Measurements from ENCODE around the gene FTCDNL1.

FTCDNL1 gene

DNA sequence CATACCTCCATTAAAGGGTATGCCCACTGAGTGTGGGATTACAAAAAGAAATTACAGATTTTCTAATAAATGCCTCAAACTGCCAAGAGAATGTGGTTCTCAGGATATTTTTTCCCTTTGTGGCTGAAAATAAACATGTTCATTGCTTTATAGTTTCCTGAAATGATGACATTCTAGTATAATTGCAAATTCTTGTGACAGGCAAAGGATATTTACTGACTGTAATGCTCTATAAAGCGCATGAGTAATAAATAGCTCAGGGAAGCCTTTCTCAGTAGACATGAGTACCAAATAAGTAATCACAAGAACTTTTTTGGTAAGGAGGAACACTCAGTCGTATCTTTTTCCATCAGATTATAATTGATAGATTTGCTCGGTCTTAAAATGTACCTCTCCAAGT, 72.3 kb downstream of the FTCDNL1 start:
- DNase-seq: no peak

DNA sequence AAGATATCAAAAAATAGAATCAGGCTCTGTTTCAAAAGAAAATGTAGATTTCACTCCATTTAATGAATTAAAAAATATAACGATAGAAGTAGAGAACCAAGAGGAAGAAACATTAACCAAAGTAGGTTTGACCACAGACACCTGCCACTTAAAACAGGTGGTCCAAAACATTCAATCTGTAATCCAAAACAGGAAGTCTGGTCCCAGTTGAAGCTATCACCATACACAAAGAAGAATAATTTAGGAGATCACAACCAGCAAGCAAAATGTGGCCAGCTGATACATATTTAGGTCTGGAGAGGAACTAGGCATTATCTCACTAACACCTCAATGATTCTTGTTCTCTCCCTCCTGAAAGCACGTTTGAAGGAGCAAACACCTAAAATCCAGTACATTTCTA, 73.1 kb downstream of the FTCDNL1 start:
- no peak for DNase-seq

DNA sequence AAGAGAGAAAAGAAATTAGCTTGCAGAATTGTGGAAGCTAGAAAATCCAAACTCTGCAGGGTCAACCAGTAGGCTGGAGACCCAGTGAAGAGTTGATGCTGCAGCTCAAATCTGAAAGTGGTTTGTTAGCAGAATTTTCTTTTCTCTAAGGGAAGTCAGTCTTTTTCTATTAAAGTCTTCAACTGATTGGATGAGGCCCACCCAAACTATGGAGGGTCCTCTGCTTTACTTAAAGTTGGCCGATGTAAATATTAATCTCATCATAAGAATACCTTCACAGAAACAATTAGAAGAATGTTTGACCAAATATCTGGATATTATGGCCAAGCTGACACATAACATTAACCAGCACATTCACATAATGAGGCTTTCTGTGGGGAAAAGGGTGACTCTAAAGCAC, 73.7 kb downstream of the FTCDNL1 start:
- no peak for DNase-seq

DNA sequence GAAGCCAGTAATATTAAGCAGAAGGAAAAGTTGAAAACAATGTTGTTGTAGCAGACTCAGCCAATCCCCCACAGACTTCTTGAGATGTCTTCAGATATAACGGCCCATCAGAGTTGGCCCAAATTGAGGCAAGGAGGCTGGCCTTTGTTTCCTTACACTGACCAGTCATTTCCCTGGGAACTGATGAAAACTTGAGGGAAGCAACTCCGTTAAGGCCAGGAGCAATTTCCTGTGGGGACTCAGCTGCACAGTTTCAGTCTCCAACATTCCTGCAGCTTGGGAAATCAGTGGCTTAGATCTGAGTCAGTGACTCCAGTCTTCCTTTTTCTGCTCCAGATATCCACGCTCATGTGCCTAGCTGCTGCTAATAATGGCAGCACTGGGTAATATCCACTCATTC, 75.7 kb downstream of the FTCDNL1 start:
- peak; percentile 34 for DNase-seq

DNA sequence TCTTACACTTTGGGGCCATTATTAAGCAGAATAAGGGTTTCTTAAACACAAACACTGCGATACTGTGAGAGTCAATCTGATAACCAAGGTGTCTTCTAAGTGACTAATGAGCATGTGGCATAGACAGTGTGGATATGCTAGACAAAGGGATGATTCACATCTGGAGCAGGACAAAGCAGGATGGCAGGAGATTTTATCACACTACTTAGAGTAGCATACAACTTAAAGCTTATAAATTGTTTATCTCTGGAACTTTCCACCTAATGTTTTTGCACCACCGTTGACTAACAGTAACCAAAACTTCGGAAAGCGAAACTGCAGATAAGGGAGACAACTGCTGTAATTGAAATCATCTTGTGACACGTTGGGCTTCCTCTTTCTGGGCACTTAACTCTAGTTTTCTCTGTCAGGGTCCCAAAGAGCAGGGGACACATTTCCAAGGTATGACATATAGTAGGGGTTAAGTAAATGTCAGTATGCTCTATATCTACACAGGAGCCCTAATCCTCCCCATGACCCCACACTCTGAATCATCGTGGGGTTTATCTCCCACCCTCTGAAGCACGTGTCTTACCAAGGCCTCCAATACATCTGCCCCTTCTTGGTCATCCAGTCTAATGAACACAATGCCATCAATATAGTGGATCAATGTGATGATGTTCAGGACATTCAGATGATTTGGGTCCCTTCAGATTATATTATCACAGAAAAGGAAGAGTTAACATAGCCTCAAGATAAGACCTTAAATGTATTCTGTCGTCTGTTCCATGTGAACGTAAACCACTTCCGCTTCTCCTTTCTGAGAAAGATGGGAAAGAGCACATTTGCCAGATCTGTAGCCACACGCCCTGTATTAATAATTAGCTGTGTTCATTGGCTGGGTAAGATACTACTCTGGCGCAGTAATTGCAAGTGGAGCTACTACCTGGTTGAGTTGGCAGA, 78.7 kb downstream of the FTCDNL1 start:
- no peak for DNase-seq

DNA sequence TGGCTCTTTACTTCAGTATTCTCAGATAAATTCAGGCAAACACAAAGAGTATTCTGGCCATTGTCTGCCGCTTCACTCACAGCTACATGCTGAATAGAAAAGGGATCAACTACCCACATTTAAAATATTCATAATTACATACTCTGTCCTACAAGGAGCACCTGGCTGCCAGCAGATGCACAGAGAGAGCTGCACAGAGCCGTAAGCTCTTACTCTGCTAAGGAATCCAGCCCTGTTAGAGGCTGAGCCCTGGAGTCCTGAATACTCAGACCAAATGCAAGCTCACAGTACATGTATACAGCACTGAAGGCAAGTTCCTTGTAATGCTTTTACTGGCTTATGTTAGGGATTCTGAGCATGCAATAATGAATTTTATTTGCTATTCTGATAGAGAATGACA, 80.3 kb downstream of the FTCDNL1 start:
- no peak for DNase-seq

DNA sequence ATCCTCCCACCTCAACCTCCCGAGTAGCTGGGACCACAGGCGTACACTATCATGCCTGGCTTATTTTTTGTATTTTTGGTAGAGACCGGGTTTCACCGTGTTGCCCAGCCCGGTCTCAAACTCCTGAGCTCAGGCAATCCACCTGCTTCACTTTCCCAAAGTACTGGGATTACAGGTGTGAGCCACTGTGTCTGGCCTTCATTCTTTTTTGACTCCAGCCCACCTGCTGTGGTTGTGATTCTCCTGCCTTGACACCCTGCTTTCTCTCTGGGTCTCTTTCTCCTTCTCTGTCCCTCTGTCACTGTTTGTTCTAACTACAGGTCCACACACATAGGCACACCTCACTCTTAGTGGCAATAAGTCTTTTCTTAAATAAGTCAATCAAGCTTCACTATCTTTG, 85.3 kb downstream of the FTCDNL1 start:
- no peak for DNase-seq

DNA sequence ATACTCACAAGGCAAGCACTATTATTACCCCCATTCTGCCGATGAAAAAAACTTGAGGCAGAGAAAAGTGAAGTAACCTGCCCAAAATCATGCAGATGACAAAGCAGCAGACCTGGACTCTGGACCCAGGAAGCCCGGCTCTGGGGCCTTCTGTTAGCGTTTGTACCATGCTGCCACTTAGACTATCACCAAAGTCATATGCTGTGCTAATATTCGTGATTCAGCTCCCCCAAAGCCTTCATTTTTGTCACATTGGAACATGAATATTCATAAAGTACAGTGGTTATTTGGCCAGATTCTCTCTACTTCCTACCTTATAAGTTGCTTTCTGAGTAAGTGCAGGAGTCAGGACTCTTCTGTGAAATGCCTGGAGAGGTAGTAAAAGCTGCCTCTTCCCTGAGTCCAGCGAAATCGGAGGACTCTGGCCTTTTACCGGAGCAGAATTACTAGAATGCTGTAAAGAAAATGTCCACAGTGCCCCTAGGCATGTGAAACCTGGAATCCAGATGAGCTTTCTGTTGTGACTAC, 86.7 kb downstream of the FTCDNL1 start:
- no peak for DNase-seq

DNA sequence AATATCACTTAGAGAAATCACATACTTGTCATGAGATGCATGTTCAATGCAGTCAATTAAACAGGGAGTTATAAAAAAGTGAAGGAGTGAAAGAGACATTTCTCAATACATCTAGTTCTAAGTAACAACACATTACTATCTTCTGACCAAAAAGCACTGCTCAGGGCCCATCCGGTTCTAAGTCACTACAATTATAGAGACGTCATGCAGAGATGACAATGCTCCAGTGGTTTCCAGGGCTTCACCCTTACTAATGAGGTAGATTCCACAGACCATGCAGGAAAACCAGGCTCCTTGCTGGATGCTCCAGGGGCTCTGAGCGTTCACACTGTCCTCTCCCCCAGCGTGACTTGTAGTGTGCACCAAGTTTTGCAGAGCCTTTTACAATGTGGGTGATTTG, 88.0 kb downstream of the FTCDNL1 start:
- no peak for DNase-seq

DNA sequence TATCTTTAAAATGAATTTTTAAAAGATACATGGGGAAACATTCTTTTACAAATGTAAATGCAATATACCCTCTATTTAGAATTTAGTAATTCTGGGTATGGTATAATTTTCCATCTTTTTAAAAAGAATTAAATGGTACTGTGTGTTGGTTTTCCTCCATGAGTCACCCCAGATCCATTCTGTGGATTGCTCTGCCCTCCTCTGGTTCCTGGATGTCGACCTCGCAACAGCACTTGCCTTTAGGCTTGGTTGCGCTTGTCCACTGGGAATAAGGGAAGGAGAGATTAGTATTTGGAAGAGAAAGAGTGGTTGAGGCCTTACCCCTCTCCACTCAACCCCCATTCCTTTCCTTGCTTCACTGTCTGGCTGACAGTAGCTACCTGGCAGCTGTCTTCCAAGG, 90.4 kb downstream of the FTCDNL1 start:
- no peak for DNase-seq

DNA sequence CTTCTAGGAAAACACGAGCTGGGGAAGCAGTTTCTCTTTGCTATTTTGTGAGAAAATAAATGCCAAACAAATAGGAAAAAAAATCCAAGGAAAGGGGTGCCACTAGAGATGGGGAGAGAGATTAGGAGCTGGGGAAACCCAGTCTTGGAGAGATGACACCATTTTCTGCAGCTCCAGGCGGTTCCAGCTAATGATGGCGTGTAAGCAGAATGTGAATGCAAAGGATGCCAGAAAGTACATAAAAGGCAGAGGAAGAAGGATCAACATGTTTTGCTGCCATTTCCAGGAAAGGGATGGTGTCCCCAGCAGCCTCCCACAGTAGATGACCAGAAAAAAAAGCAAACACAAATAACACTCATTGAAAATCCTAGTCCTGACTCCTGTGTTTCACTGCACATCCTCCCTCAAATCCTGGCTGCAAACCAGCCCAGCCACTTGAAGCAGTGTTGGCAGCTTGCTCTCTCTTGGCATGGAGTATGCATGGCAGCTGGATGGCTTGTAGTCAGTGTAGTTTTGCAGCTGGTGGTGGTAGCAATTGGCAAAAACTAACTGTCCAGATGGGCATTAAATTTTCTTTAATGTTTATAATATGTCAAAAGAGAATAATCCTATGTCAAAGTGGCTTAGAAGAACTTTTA, 93.6 kb downstream of the FTCDNL1 start:
- peak; percentile 88 for DNase-seq

DNA sequence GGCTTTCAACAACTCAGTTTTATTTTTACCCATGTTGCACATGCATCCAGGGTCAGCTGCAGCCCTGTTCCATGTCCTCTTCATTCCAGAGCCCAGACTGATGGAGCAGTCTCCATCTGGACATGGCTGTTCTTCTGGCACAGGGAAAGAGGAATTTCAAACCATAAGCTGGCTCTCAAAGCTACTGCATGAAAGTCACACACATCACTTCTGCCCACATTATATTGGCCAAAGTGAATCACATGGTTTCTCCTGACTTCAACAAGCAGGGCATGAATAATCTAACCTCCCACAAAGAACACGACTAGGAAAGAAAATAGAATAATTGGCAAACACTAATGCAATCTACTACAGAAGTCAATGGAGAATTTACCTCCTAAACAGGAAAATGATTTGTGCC, 94.2 kb downstream of the FTCDNL1 start:
- DNase-seq: no peak

DNA sequence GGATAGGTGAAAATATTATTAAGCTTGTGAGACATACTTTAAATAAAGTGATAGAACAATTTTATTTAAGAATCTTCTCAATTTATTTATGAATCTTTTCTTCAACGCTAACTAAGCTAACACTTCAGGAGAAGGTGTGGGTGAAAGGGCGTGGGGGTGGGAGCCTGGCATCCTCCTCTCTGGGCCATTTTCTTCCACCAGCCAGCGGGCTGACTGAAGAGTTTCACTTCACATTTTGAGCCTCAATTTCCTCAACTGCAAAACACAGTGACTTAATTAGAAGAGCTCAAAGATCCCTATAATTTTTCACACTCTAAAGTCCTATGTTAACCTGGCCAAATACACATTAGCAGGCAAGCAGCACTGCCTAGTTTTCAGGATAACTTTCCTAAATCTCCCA, 94.8 kb downstream of the FTCDNL1 start:
- no peak for DNase-seq

DNA sequence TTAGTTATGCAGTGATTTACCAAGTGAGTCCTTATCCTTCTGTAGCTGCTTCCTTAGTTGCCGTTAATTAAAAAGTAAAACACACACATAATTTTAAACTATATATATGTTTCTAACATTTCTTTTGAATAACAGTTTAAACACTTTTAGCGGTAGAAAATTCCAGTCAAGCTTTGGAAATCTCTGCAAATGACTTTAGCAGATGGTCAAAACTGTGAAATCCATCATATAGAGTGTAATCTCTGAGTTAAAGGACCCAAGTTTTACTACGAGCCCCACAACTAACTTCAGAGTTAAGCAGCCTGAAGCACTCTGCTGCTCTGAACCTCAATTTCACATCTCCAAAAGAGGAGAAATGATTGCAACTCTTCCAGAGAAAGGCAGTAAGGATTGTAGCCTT, 96.2 kb downstream of the FTCDNL1 start:
- no peak for DNase-seq

DNA sequence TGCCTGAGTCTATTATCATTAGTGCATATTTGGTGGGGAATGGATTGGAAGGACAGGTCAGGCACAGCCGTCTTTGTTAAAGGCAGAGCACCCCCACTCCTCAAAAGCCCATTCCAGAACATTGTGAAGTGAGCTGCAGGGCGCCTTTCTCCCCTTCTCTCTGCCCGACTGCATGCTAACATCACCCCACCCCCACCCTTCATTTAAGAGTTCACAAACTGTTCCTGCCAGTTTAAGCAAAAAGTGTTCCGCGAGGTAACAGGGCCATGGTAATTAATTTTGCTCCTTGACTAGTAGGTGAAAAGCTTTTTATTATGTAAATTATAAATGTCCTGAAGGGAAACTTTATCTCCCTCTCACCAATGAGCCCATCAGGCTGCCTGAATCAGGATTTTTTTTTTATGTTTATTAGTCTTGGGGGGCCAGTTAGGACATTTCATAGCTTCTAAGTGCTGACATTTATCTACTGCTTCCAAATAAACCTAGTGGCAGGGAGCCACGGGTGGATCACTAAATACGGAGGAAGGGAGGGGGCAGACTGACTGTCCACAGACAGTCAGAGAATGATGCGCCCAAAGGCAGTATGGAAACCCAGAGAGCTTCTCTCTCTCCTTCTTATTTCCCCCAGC, 99.4 kb downstream of the FTCDNL1 start:
- no peak for DNase-seq

DNA sequence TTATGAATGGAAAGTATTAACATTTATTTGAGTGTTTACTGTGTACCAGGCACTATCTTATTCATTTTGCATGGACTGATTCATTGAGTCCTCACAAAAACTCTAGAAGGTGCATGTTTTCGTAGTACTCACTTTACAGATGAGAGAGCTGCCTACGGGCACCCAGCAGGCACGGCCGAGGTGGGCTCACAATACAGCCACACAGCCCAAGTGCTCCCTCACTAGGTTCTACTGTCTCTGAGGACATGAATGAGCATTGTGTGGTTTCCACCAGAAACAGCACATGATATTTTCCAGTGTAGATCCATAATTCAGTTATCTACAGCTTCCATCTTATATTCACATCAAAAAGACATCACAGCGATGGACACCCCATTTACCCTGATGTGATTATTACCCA, 101.4 kb downstream of the FTCDNL1 start:
- DNase-seq: no peak

DNA sequence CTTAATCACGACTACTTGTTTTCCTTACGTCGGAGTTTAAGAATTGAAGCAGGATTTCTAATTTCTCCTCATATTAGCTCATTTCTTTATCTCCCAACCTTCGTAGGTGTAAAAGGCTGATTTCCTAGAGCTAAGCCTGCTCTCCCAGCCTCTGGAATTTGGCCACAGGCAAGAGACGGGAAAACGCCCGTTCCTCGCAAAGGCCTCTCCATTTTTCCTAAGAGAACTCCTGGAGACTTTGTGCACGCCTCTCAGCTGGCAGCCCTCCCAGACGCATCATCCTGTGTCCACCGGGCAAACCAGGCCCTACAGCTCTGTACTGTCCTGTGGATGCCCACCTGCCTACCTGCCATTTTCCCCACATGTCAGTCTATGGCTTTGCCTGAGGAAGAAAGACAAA, 106.3 kb downstream of the FTCDNL1 start:
- DNase-seq: peak; percentile 41

DNA sequence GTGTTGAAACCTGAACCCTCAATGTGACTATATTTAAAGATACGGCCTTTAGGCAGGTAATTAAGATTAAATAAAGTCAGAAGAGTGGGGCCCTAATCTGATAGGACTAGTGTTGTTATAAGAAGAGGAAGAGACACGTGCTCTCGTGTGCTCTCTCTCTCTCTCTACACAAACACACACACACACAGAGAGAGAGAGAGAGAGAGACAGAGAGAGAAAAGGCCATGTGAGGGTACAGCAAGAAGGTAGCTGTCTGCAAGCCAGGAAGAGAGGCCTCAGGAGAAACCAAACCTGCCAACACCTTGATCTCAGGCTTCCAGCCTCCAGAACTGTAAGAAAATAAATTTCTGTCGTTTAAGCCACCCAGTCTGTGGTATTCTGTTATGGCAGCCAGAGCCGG, 106.7 kb downstream of the FTCDNL1 start:
- no peak for DNase-seq

DNA sequence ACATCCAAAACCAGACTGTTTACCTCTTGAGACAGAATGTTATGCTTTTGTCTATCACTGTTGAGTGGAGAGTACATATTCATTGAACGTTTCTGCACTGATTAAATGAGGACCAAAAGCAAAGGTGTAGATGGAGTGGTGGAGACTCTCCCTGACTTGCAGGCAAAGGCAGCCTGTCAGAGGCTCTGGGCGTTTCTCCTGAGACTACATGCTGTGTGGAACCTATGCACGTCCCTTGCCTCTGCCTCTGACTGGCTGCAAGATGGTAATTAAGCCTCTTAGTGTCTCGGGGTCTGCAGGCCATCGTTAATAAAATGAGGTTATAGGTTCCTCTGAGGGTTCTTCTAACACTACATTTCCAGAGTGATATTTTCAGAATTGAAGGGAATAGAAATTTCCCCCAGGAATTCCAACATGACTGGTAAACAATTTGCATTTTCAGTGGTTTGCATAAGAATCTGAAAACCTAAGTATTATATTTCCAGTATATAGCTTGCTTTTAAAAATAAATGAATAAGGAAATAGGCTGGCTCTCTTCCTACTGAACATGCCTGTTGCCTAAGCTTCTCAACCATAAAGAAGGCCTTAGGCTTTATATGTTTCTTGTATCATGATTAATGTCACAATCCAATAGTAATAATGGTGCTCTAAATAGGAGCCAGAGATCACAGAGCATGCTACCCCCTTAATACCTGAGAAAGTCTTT, 107.4 kb downstream of the FTCDNL1 start:
- no peak for DNase-seq

DNA sequence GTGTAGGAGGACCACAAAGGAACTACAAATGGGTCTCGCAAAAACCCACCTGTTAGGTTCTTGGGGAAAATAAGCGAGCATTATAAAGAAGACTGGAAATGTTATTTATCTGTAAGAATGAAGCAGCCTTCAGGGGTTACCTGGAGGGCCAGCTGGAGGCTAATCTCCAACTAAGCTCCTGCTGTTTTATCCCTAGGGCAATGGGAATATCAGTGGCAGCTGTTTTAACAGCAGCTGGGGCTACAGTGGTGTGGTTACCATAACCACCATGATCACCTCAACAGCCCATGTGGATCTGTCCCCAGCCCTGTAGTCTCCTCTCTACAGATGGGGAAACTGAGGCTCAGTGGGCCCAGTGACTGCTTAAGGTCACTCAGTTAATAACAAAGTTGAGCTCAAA, 108.1 kb downstream of the FTCDNL1 start:
- no peak for DNase-seq

DNA sequence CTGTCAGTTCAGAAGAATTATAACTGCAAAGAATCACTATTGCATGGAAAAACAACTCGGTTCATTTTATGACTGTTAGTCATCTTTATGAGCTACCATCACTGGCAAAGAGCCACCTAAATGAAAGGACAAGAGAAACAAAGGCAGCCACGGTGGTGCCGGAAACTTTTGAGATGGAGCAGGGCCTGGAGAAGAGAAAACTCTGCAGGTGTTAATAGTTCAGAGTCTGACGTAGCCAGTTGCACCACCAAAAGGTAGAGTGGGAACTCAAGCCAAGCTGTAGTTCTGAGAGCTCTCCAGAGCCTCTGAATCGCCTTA, 110.9 kb downstream of the FTCDNL1 start:
- no peak for DNase-seq

DNA sequence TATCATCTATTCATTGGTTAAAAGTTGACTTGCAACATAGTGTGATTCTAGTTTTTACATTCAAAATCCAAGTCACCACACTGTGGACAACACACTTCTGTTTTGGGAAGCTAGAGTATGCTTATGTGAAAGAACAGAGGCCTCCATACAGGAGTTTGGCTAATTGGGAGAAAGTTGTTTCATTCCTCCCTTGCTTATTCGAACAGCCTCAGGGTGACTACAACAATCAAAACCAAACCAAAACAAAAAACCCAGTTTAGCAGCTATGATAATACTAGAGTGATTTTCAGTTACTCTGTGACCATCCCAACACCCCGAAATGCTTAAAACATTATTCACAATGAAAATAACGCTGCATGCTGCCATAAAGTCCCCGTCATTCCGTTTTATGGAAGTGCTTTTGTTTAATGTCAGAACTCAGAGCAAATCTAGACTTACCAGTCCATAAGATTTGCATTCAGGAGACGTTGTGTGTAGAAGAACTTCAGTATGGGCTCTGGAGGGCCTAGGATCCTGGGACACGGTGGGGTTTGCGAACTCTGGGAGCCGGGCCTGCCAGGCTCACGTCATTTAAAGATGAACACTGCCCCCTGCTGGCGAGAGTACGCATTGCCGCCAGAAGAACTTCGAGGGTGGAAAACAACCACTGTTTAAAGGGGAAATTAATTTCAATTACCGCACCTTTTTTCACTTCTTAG, 111.4 kb downstream of the FTCDNL1 start:
- peak; percentile 73 for DNase-seq
